SIG-M5 treated with dmso at 0.1 percent for 504 hours (cell line): ENCODE data around the gene SATL1.
A peak's percentile ranks its signal among the peaks of the same experiment; 100 is the strongest.
"Not testable (repeated sequence)": the region's sequence is repeated elsewhere in the genome, so short reads cannot be mapped to it uniquely, and the experiment has no call there.

Source experiments
- DNase-seq: peaks from one replicate; lab custom pipeline; 2025; ENCODE audit not compliant: unreplicated experiment; lab: John Stamatoyannopoulos, UW

The SATL1 gene

DNA sequence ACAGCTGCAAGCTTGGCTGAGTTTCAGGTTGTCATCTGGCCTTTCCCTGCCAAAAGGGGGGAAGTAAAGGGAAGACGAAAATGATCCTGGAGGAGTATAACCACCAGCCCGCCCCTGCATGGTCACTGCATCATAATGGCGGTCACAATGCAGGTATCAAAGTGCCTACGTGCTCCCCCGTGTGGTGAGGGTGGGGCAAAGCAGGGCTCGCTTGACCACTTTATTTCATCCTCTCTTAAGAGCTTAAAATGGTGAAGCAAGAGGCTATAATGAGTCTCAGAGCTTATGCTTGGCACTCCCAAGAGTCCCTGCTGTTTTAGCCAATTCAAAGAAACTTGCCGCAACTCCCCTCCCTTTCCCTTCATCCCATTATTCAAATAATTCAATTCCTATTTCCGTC lies 134.3 kb downstream of the SATL1 start:
- DNase-seq = no peak

DNA sequence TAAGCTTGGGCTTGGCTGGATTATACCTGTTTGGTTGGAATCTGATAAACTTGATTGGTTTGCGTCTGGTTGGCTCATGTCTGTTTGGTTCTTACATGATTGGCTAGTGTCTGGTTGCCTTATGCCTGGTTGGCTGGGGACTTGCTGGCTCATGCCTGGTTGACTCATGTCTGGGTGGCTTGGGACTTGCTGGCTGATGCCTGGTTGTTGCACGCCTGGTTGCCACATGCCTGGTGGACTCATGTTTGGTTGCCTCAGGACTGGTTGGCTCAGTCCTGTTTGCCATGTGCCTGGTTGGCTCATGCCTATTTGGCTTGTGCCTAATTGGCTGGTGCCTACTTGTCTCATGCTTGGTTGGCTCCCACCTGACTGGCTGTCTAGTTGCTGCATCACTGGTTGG lies 135.4 kb downstream of the SATL1 start:
- no peak for DNase-seq

GRCh38 chrX:85107407-85107806 lies 136.2 kb downstream of the SATL1 start:
- no peak for DNase-seq

DNA sequence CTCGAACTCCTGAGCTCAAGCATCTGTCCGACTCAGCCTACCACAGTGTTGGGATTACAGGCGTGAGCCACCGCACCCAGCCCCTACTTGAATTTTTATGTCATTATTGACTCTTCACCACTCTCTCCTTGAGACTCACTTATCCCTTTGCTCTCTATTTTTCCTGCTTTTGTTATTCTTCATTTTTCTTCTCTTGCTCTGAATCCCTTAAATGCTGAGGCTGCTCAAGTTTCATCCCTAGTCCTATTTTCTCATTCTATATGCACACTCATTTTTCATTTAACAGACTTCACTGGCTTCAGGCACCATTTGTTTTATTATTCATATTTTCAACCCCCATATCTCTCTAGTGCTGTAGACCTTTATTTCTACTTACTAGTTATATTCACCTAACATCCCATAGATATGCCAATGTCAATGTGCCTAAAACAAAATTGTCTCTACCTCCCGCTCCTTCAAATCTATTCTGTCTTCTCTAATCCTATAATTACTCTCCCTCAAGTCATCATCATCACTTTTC lies 154.2 kb downstream of the SATL1 start:
- no peak for DNase-seq

DNA sequence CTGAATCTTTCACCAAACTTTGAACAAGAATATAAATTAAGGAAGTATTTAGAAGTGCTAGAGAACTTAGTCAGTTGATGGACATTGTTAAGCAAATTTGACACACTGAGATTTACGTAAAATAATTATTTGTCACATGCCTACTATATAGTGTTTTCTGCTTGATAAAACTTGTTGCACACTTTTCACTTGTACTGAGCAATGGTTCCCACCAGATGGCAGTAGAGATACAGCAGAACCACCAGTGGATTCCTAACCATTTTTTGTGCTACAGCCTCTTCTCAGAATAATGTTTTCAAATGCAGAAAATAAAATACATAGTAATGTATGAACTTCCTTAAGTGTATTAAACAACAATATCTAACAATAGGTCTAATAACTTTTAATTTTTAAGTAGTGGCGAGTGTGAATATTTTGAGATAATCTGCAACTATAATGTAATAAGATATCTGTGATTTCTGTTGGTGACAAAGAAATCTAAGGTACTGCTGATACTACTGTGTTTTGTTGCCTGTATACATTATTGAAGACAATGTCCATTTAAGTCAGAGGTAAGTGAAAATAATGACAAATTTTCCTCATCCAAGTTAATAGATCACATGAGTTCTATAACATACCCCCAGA lies 158.7 kb downstream of the SATL1 start:
- peak; percentile 15 for DNase-seq

- not testable (repeated sequence) for DNase-seq
Observed at GRCh38 chrX:85077247-85077646, 166.3 kb downstream of the SATL1 start.

GRCh38 chrX:85065512-85066198 lies 177.9 kb downstream of the SATL1 start:
- no peak for DNase-seq

- DNase-seq = no peak
Observed at GRCh38 chrX:85052636-85053343, 190.8 kb downstream of the SATL1 start.

GRCh38 chrX:85052205-85052604 lies 191.4 kb downstream of the SATL1 start:
- DNase-seq = no peak

GRCh38 chrX:85051627-85052026 lies 192.0 kb downstream of the SATL1 start:
- DNase-seq = no peak
